Measurements from ENCODE around the gene LRRC4B. TPM values are rescaled to one million over a fixed set of nuclear protein-coding genes. Genes with fewer than 3 reads are reported as not detected.

The LRRC4B gene
- polyA plus RNA-seq, 1 donor (not counting 4 experiments of a cell fraction or from before 2014, with no cell fraction given), result not detected

GRCh38 chr19:50480281-50481111 is 87.7 kb downstream of the LRRC4B start:
- FAIRE-seq, result no peak
- H3K9ac ChIP-seq (ENCODE audit: control insufficient read depth, extremely low read depth, insufficient read depth, low read length), result no peak overlapping the region

DNA sequence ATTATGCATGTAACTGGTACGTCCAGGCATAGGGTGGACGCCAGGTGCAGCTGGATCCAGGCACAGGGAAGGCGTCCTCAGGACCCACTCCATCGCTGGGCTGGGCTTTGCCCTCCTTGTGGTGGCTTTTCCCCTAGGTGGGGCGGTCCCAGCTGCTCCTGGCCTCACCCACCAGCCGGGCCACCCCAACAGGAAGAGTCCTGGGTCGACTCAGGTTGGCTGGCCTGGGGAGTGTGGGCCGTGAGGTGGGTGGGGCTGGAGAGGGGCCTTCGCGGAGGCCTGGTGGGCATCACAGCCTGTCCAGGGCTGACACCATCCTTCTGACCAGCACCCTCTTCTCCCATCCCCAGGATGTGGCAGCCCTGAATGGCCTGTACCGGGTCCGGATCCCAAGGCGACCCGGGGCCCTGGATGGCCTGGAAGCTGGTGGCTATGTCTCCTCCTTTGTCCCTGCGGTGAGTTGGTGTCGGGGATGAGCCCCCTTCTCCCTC is 88.4 kb downstream of the LRRC4B start:
- H3K27ac ChIP-seq (ENCODE audit: control insufficient read depth, insufficient read depth, low read length), result no peak overlapping the region
- dilution Hi-C loops (cut with MboI; ENCODE audit: extremely low pct_ligation_motif_present, low sequenced_read_pairs), result no loop called here
- H3K36me3 ChIP-seq (ENCODE audit: control insufficient read depth in 2 of 2, extremely low read depth in 1 of 2, insufficient read depth in 2 of 2, low read length in 2 of 2), result peaks cover 7 to 23% of the 10 kb centered on the region in 2 experiments
- no peaks in the 10 kb centered on the region for H3K27me3 ChIP-seq (ENCODE audit: control insufficient read depth, extremely low read depth, insufficient read depth, low read length)
- no peak overlapping the region for H3K4me2 ChIP-seq (ENCODE audit: control insufficient read depth, extremely low read depth, insufficient read depth, low read depth, low read length)
- DNase-seq (ENCODE audit: low read depth, low spot score) (no peak), FAIRE-seq (no peak)
- H4K20me1 ChIP-seq (ENCODE audit: control insufficient read depth, extremely low read depth, insufficient read depth, low read length), result peaks cover 6% of the 10 kb centered on the region
- no peak overlapping the region for H3K4me3 ChIP-seq (ENCODE audit: control insufficient read depth in 2 of 3, extremely low read depth in 1 of 3, insufficient read depth in 2 of 3, low read depth in 1 of 3, low read length in 3 of 3)
- TF ChIP-seq, protein P1, sequence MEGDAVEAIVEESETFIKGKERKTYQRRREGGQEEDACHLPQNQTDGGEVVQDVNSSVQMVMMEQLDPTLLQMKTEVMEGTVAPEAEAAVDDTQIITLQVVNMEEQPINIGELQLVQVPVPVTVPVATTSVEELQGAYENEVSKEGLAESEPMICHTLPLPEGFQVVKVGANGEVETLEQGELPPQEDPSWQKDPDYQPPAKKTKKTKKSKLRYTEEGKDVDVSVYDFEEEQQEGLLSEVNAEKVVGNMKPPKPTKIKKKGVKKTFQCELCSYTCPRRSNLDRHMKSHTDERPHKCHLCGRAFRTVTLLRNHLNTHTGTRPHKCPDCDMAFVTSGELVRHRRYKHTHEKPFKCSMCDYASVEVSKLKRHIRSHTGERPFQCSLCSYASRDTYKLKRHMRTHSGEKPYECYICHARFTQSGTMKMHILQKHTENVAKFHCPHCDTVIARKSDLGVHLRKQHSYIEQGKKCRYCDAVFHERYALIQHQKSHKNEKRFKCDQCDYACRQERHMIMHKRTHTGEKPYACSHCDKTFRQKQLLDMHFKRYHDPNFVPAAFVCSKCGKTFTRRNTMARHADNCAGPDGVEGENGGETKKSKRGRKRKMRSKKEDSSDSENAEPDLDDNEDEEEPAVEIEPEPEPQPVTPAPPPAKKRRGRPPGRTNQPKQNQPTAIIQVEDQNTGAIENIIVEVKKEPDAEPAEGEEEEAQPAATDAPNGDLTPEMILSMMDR (optimal IDR thresholded peaks at IDR 0.05 in 1 of 3, IDR thresholded peaks at IDR 0.05 in 1 of 3, conservative IDR thresholded peaks at IDR 0.05 in 1 of 3; ENCODE audit: extremely low read depth in 1 of 3, insufficient read depth in 2 of 3, low read length in 3 of 3), result no peak
- TF ChIP-seq EZH2 (IDR thresholded peaks at IDR 0.05; ENCODE audit: low read length), result no peak
- H3K9me1 ChIP-seq (ENCODE audit: control insufficient read depth, extremely low read depth, insufficient read depth, low read length), result peaks cover 2% of the 10 kb centered on the region
- peaks cover 19% of the 10 kb centered on the region for H3K79me2 ChIP-seq (ENCODE audit: control insufficient read depth, insufficient read depth, low read length)
- H2AFZ ChIP-seq (ENCODE audit: control insufficient read depth, low read length), result no peak overlapping the region
- H3K9ac ChIP-seq (ENCODE audit: control insufficient read depth, extremely low read depth, insufficient read depth, low read length), result no peak overlapping the region
- no peaks in the 10 kb centered on the region for H3K9me3 ChIP-seq (ENCODE audit: control insufficient read depth, low read depth, low read length)
- peaks cover 6% of the 10 kb centered on the region for H3K4me1 ChIP-seq (ENCODE audit: control insufficient read depth, extremely low read depth, insufficient read depth, low read length)

More at GRCh38 chr19:50480281-50481111, 87.7 kb downstream of the LRRC4B start:
- no peak overlapping the region for H3K4me2 ChIP-seq (ENCODE audit: control insufficient read depth, extremely low read depth, insufficient read depth, low read depth, low read length)
- peaks cover 6% of the 10 kb centered on the region for H3K4me1 ChIP-seq (ENCODE audit: control insufficient read depth, extremely low read depth, insufficient read depth, low read length)
- peaks cover 6% of the 10 kb centered on the region for H4K20me1 ChIP-seq (ENCODE audit: control insufficient read depth, extremely low read depth, insufficient read depth, low read length)
- H3K4me3 ChIP-seq (ENCODE audit: control insufficient read depth in 2 of 3, extremely low read depth in 1 of 3, insufficient read depth in 2 of 3, low read depth in 1 of 3, low read length in 3 of 3), result no peak overlapping the region
- peaks cover 19% of the 10 kb centered on the region for H3K79me2 ChIP-seq (ENCODE audit: control insufficient read depth, insufficient read depth, low read length)
- dilution Hi-C loops (cut with MboI; ENCODE audit: extremely low pct_ligation_motif_present, low sequenced_read_pairs), result no loop called here
- H3K27me3 ChIP-seq (ENCODE audit: control insufficient read depth, extremely low read depth, insufficient read depth, low read length), result no peaks in the 10 kb centered on the region
- peaks cover 2% of the 10 kb centered on the region for H3K9me1 ChIP-seq (ENCODE audit: control insufficient read depth, extremely low read depth, insufficient read depth, low read length)
- no peaks in the 10 kb centered on the region for H3K9me3 ChIP-seq (ENCODE audit: control insufficient read depth, low read depth, low read length)
- DNase-seq (ENCODE audit: low read depth, low spot score), result no peak
- no peak overlapping the region for H3K27ac ChIP-seq (ENCODE audit: control insufficient read depth, insufficient read depth, low read length)
- no peak for TF ChIP-seq EZH2 (IDR thresholded peaks at IDR 0.05; ENCODE audit: low read length)
- TF ChIP-seq, protein P1 (optimal IDR thresholded peaks at IDR 0.05 in 1 of 3, IDR thresholded peaks at IDR 0.05 in 1 of 3, conservative IDR thresholded peaks at IDR 0.05 in 1 of 3; ENCODE audit: extremely low read depth in 1 of 3, insufficient read depth in 2 of 3, low read length in 3 of 3), result no peak
- H3K36me3 ChIP-seq (ENCODE audit: control insufficient read depth in 2 of 2, extremely low read depth in 1 of 2, insufficient read depth in 2 of 2, low read length in 2 of 2), result peaks cover 7 to 25% of the 10 kb centered on the region in 2 experiments
- H2AFZ ChIP-seq (ENCODE audit: control insufficient read depth, low read length), result no peak overlapping the region
